ENCODE results near the gene FLRT1.

- TF ChIP-seq POLR2A (IDR thresholded peaks at IDR 0.05), result no peak
- no peak for TF ChIP-seq CTCF (IDR thresholded peaks at IDR 0.05)
These were observed 12.5 kb downstream of the FLRT1 start for GRCh38 chr11:64048042-64048854.
